Myocyte (in vitro differentiated cells): ENCODE measurements around the gene ATP5PB. TPM values are rescaled to one million over a fixed set of nuclear protein-coding genes. Genes with fewer than 3 reads are reported as not detected.

Experiments
- DNase-seq: peaks from one replicate; pipeline ENCODE4 v3.0.0-alpha.2; 2012; ENCODE audit warnings: low read depth
- polyA plus RNA-seq: library from polyadenylated mRNA; unstranded; fragments of >200 nt; gene quantifications from one replicate; pipeline ENCODE4 v1.2.1, GENCODE V29; 2012; ENCODE audit warnings: missing spikeins
- total RNA-seq: library from RNA; depleted of rRNA; stranded (reverse); fragments of >200 nt; gene quantifications from 2 replicates; pipeline ENCODE4 v1.2.3, GENCODE V29; 2014

ATP5PB gene
- 241 and 345 TPM in 2 replicates for total RNA-seq
- 211 TPM for polyA plus RNA-seq

DNA sequence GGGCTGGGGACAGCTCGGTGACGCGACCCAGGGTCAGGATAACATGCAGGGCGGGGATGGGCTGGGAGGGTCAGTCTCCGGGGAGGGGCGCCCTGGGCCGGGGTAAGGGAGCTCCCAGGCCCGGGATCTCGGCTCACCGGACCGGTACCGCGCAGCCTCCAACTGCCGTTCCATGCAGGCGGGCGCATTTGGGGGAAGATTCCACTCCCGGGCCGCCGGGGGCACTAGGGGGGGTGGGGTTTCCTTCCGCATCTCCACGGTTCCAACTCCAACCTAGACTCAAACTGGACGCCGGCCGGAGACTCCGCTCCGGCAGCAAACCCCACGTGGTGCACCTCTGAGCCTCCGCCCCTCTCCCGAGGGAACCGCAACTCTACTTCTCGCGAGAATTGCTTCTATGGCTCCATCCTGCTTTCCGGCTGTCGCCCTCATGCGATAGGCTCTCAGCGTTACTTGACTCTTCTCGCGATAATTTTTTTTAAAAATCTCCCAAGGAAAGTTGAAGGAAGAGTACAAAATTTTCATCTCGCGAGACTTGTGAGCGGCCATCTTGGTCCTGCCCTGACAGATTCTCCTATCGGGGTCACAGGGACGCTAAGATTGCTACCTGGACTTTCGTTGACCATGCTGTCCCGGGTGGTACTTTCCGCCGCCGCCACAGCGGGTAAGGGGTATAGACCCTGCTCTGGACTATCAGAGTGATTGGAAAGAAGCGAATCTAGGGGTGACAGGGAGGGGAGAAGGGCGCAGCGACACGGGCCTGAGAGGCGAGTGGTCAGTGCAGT, at the start of gene ATP5PB, which contains the start of gene WDR77:
TSS of gene ATP5PB (plus strand) at position 547 of the 785 bp plus-strand sequence. CDS start at position 625, 78 bp downstream.
TSS of gene WDR77 (minus strand) at position 339 of the 785 bp plus-strand sequence. CDS start at position 252, 87 bp downstream.
- DNase-seq = peak; percentile 100

DNA sequence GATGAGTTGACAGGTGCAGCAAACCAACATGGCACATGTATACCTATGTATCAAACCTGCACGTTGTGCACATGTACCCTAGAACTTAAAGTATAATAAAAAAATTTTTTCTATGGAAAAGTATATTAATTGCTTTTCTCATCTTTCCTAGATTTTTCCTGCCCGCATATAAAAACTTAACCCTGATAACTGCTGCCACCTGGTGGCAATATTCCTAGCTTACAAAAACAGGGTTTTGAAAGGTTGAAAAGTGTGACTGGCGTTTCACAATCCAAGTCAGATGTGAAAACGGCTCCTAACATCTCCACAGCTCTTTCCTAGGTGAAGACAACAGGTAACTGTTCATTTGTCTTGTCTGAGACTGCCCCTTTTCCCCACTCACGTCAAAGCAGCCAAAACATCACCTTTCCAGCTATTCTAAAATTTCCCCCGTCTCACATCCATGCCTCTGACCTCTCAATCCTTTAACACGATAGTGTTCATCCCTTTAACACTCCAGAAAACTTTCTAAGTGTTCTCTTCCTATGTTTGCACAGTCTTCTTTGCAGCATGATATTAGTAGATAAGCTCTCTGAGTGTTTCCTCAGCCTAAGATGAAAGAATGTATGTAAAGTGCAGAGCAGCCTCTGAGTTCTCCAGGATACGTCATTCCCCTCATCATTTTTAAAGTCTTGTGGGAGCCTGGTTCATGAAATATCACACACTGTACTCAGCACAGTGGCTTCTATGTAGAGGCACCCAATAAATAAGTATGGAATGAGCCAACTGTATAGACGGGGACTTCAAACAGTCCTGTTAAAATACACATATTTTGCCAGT, 49.3 kb upstream of the ATP5PB start:
- peak; percentile 67 for DNase-seq

- no peak for DNase-seq
Observed at GRCh38 chr1:111402083-111402482, 47.2 kb upstream of the ATP5PB start.

DNA sequence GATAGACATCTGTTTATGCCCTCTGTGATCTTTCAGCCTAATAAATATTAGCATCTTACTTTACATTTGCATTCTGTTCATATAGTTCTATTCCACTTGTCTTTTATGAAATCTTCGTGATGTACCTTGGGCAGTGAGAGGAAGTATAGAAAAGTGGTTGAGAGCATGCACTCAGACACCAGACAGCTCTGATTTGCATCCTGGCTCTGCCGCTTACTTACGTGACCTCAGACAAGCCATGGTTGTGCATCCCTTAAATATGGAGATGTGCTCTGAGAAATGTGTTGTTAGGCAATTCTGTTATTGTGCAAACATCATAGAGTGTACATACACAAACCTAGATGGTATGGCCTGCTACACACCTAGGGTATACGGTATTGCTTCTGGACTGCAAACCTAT, 44.7 kb upstream of the ATP5PB start:
- DNase-seq = no peak

DNA sequence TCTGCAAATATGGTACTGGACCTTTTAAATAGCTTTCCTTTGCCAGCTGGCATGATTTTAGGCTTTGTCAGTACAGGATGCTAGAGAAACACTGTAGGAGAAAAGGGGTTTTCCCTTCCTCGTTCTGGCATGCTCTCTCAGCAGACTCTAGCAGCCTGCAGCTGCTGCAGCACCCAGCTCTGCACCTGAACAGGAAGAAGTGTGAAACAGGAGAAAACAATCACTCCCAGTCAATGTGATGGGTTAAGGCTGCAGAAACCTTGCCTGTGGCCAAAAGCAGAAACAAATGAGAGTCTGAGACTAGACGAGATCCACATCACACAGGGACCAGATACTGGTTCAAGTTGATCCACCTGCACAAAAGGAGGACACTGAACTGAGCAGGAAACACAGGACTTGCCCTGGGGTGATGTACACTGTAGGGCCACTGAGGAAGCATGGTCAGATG, 42.9 kb upstream of the ATP5PB start:
- peak; percentile 24 for DNase-seq

DNA sequence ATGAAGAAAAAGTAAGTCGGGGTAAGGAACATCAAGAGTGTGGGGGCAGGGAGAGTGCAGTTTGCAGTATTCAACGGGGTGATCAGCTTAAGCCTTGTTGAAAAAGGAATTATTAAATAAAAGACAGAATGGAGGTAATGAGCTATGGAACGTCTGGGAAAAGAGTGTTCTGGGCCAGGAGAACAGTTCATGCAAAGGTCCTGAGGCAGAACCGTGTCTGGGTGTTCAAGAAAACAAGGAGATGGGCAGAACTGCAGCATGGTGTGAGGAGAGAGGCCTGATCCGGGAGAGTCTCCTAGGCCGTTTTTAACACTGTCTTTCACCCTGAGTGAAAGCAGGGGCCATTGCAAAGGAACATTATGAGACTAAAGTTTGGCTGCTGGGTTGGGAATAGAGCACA, 42.0 kb upstream of the ATP5PB start:
- no peak for DNase-seq

DNA sequence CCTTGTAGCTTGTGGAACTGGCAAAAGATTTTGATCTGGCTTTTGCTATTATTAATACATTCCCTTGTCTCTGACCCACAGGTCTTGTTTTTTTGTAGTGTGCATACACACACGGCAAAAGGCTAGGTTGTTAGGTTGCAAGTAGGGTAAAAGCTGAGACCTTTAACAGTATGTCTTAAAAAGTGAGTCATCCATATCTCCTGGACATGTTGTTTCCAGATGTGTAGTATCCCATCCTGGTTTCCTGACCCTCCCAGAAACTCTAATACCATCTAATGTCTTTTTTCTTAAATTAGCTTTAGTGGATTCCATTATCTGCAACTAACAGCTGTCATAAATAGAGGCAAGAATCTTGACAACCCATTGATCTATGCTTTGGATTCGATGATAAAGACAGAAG, 36.4 kb upstream of the ATP5PB start:
- no peak for DNase-seq

DNA sequence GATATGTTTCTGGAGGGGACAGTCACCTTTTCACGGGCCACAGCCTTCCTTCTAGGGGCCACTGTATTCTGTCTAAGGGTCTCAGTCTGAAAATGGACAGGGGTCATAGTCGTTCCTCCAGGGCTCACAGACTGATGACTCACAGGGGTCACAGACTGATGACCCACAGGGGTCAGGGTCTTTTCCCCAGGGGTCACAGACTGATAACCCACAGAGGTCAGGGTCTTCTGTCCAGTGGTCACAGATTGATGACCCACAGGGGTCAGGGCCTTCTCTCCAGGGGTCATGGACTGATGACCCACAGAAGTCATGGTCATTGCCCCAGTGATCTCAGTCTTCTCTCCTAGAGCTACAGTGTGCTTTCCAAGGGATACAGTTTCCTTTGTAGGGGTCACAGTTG, 34.5 kb upstream of the ATP5PB start:
- no peak for DNase-seq

DNA sequence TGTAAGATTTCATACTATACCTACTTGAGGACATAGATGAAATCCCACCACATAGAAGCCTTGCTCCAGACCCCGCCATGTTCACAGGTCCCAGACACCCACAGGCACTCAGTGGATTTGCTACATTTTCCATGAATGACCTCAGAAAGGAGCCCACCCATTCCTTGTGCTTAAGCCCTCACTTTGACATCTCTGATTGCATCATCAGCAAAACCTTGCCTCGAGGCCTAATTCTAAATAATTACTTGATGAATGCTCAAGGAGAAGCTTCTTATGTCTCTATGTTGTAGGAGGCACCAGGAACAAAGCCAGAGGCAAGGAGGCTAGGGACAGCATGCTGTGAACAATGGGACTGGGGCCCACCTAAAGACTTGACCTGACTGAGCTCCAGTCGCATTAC, 33.8 kb upstream of the ATP5PB start:
- no peak for DNase-seq

DNA sequence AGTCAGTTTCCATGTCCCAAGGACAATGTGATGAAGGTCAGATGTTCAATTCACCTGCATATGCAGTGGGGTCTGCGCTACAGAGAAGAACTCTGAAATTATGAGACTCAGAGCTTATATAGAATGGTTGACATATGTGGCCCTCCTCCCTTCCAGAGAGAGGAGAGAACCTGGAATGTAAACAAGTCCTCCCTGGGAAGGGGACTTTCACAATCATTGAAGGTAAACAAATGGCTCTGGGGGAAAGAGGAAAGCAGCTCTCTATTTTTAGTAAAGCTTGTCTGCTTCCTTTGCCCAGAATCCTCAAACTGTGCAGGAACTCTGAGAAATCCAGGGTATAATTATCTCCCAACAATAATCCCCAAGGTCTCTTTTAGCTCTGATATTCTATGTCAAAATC, 31.5 kb upstream of the ATP5PB start:
- DNase-seq = no peak

- no peak for DNase-seq
Observed at GRCh38 chr1:111419037-111419436, 30.2 kb upstream of the ATP5PB start.

GRCh38 chr1:111420377-111420776, 28.9 kb upstream of the ATP5PB start:
- DNase-seq = no peak

DNA sequence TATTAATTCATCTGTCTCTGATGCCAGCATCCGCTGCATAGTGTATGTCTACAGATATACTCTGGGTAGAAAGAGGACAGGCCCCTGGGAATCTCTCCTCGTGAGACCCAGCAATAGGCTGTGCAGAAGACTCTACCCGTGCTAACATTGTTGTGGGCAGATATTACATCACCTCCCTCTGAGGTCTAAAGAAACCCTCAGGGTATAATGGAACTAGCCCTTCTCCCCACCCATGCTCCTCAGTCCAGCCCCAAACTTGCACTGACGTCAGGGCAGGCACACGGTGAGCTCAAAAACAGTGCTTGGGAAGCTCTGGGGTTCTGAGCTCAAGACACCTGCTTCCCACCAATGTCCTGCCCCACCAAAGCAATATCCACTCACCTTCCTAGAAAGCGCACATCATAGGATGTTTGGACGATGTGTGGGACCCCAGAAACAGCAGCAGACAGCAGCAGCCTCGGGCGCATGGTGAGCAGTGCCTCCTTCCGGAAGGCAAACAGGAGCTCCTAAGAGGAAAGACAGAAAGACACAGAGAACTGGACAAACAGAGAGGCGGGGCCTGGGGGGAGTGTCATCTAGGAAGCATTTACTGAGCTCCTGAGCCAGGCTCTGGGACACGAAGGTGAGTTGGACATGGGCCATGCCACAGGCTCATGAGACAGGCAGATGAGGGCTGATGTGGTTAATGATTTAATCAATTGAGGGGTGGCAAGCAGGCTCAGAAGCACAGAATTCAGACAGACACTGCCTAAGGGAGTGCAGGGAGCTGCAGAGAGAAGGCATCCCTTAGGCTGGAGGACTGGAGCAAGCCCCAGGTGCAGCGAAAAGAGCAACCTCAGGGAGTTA, 26.5 kb upstream of the ATP5PB start:
- DNase-seq = peak; percentile 7

DNA sequence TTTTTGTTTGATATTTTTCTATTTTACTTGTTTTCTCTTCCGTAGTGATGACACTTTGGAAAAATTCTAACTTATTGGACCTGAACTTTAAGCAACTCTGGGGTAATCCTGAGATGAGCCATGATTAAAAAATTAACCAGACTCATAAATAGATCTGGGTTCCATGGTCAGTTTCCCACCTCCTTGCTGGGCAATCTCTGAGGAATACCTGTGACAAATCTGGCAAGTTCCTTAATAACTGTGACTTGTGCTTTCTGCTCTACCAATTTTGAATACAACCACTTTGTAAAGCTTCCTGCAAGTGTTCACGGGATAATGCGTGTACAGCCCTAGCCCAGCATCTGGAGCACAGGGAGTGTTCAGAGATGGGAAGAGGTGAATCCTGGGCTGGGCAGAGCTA, 25.0 kb upstream of the ATP5PB start:
- DNase-seq = no peak

GRCh38 chr1:111436726-111437125, 12.5 kb upstream of the ATP5PB start:
- DNase-seq = no peak

GRCh38 chr1:111439461-111440351, 9.6 kb upstream of the ATP5PB start:
- no peak for DNase-seq

DNA sequence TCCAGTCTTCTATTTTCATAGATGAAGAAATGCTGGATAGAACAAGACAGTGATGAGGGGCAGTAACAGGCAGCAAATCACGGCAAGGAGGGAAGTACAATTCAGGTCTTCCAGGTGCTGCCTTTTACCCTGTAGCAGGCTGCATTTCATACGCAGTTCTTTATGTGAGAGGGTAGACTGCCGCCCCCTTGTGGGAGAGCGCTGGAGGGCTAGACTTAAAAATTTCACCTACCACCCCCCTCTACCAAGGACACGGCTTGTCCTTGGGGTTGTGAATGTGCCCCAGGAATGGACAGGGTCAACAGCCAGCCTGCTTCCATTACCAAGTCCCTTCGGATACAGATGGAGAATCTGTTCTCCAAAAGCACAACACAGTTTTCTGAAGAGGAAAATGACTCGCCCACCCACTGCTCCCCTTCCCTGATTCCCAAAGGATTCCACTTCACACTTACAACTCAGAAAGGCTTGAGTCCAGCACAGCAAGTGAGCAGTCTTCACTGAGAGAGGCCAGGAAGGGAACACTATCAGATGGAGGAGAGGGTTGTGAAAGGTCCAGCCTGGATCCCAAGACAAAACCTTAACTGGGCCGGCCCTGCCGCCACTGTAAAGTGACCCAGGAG, 7.6 kb upstream of the ATP5PB start:
- peak; percentile 6 for DNase-seq

- DNase-seq = no peak
Observed at GRCh38 chr1:111442457-111442856, 6.8 kb upstream of the ATP5PB start.

- DNase-seq = no peak
Observed at GRCh38 chr1:111444031-111444430, 5.2 kb upstream of the ATP5PB start.

DNA sequence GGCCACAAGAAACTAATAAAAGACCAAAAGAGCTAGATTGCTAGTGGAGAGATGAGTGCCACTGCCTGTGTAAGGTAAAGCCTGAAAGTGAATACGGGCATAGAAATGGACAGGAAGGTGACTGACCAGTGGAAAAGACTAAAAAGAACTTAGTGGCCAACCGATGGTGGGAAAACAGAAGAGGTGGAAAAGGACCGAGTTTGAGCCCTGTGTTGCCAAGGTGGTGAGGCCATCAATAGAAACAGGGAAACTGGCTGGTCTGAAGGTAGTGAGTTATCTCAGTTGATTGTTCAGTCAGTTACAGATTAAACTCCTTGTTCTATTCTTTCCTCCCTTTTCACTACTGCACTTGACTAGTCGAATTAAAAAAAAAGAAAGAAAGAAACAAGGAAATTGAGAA, 2.7 kb upstream of the ATP5PB start:
- no peak for DNase-seq
